Endometrium (tissue), 2 donors: ENCODE results near the gene PSMD8.
"Not testable (repeated sequence)": the region's sequence is repeated elsewhere in the genome, so short reads cannot be mapped to it uniquely, and the experiment has no call there.

Source experiments
- FAIRE-seq: peaks from 2 replicates; lab custom pipeline; 2012; peaks lifted over from hg19 to GRCh38; lab: Jason Lieb, UNC
- donor health status: control.
- donor health status: control.

Gene PSMD8

DNA sequence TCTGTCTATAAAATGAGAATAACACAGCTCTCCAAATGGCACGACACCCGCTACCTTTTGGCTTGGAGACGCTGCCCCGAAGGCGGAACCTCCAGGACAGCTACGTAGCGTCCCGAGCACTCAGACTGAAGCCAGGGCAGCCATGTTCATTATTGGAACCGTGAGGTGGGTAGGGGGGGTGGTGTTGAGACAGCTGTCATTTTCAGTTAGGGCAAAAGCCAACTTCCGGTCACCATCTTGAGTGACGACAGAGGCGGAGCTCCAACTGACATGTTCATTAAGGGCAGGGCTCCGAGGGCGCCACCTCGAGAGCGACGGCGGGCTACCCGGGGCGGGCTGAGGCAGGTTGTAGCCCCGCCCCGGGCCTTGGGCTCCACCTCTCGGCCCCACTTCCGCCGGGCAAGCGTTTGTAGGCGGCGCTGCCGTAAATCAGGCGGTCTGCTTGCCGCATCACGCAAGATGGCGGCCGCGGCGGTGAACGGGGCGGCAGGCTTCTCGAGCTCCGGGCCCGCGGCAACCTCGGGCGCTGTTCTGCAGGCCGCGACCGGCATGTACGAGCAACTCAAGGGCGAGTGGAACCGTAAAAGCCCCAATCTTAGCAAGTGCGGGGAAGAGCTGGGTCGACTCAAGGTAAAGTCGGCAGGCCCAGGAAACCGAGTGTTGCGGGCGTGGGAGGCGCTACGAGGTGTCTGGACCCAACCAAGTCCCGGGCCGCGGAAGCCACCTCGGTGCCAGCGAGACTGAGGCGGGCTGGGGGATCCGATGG lies at the start of gene PSMD8:
Gene PSMD8, plus strand, starts transcription at position 240 of the 766 bp plus-strand sequence. Its CDS starts 31 bp downstream, at position 271.
- FAIRE-seq, result peak; percentile 97

DNA sequence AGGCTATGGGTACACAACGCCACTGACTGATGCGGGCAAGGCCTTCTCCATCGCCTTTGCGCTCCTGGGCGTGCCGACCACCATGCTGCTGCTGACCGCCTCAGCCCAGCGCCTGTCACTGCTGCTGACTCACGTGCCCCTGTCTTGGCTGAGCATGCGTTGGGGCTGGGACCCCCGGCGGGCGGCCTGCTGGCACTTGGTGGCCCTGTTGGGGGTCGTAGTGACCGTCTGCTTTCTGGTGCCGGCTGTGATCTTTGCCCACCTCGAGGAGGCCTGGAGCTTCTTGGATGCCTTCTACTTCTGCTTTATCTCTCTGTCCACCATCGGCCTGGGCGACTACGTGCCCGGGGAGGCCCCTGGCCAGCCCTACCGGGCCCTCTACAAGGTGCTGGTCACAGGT lies 47.8 kb upstream of the PSMD8 start:
- FAIRE-seq, result no peak

GRCh38 chr19:38329651-38330050 lies 44.7 kb upstream of the PSMD8 start:
- FAIRE-seq, result no peak

GRCh38 chr19:38331728-38332127 lies 42.6 kb upstream of the PSMD8 start:
- FAIRE-seq, result no peak

- no peak for FAIRE-seq
These were observed 41.1 kb upstream of the PSMD8 start for GRCh38 chr19:38333245-38333644.

- FAIRE-seq, result peak; percentile 89
These were observed 38.3 kb upstream of the PSMD8 start for GRCh38 chr19:38335949-38336637.

- no peak for FAIRE-seq
These were observed 37.6 kb upstream of the PSMD8 start for GRCh38 chr19:38336638-38337359.

DNA sequence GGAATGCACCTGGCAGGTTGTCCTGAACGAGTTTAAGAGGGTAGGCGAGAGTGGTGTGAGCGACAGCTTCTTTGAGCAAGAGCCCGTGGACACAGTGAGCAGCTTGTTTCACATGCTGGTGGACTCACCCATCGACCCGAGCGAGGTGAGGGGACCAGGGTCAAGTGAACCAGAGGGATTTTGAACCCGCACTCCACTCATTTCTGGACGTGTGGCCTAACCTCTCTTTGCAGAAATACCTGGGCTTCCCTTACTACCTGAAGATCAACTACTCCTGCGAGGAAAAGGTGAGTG lies 37.1 kb upstream of the PSMD8 start:
- FAIRE-seq, result no peak

- not testable (repeated sequence) for FAIRE-seq
These were observed 35.4 kb upstream of the PSMD8 start for GRCh38 chr19:38339011-38339410.

- FAIRE-seq, result no peak
These were observed 33.4 kb upstream of the PSMD8 start for GRCh38 chr19:38340927-38341326.

DNA sequence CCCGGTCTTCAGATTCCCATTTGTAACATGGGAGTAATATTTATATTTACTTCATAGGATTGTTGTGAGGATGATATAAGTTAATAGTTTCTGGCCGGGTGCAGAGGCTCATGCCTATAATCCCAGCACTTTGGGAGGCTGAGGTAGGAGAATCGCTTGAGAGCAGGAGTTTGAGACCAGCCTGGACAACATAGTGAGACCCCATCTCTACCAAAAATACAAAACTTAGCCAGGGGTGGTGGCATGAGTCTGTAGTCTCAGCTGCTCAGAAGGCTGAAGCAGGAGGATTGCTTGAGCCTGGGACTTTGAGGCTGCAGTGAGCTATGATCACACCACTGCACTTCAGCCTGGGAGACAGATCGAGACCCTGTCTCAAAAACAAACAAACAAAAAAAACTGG lies 27.5 kb upstream of the PSMD8 start:
- no peak for FAIRE-seq

DNA sequence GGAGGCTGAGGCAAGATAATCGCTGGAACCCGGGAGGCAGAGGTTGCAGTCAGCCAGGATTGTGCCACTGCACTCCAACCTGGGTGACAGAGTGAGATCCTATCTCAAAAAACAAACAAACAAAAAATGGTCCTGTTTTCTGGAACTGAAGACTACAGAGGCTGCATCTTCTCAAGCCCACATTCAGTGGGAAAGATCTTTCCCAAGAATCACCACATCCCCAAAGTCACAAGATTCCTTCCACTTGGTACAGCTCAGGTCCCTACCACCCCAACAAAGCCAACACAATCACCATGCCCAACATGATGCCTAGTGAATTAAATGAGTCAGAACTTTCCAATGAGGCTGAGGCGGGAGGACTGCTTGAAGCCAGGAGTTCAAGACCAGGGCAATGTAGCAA lies 23.5 kb upstream of the PSMD8 start:
- FAIRE-seq, result no peak

GRCh38 chr19:38351865-38352395 lies 22.4 kb upstream of the PSMD8 start:
- no peak for FAIRE-seq

DNA sequence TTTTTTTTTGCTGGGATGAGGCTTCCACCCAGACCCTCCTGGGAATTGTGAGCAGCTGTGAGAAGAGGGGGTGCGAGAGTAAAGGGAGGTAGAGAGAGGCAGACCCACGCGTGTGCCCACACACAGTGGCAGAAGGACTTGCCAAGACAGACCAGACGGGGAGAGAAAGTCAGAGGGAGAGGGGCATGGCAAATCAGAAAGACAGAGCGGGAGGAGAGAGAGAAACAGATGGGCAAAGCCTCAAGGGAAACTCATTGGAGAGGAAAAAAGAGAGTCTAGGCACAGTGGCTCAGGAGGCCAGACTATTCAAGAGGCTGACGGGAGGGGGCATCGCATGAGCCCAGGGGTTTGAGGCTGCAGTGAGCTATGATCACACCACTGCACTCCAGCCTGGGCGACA lies 21.8 kb upstream of the PSMD8 start:
- FAIRE-seq, result no peak

- no peak for FAIRE-seq
These were observed 18.3 kb upstream of the PSMD8 start for GRCh38 chr19:38355728-38356725.

GRCh38 chr19:38358071-38358470 lies 16.3 kb upstream of the PSMD8 start:
- FAIRE-seq, result no peak

DNA sequence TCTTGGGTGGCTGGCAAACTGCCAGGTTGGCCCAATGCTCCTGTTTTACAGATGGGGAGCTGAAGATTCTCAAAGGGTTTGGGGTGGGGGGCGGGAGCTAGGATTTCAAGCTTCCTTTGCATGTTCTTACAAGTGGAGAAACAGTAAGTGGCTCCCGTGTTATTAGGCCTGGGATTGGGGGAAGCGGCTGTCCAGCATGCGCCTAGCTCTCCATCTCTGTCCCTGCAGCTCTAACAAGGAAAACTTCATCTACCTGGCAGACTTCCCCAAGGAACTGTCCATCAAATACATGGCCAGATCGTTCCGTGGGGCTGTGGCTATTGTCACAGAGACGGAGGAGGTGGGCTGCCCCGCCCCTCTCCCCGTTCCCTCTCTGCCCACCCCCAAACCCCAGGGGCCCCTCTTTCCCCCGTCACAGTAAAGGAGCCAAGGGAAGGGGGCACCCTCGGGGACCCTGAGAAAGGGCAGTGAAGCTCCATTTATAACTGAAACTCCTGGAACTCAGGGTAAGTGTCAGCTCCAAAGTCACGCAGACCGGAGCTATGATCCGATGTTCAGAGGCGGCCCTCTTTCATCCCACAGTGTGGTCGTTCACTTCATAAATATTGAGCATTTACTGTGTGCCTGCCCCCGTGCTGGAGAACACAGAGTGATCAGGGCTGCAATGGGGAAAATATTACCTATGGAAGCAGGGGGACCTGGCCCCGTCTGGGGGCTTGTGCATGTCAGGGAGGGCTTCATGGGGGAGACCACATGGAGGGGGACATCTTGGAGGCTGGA lies 14.9 kb upstream of the PSMD8 start:
- no peak for FAIRE-seq

DNA sequence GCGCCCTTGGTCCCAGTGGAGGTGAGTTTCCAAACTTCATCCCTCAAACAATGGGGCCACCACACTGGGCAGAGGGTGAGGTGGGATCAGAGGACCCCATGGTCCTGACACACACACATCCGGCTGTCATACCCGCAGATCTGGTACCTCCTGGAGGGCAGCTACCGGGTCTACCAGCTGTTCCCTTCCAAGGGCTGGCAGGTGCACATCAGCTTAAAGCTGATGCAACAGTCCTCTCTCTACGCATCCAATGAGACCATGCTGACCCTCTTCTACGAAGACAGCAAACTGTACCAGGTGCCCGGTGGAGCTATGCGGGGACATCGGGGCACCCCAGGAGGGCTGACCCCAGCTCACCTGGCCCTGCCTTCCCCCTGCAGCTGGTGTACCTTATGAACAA lies 14.0 kb upstream of the PSMD8 start:
- no peak for FAIRE-seq

DNA sequence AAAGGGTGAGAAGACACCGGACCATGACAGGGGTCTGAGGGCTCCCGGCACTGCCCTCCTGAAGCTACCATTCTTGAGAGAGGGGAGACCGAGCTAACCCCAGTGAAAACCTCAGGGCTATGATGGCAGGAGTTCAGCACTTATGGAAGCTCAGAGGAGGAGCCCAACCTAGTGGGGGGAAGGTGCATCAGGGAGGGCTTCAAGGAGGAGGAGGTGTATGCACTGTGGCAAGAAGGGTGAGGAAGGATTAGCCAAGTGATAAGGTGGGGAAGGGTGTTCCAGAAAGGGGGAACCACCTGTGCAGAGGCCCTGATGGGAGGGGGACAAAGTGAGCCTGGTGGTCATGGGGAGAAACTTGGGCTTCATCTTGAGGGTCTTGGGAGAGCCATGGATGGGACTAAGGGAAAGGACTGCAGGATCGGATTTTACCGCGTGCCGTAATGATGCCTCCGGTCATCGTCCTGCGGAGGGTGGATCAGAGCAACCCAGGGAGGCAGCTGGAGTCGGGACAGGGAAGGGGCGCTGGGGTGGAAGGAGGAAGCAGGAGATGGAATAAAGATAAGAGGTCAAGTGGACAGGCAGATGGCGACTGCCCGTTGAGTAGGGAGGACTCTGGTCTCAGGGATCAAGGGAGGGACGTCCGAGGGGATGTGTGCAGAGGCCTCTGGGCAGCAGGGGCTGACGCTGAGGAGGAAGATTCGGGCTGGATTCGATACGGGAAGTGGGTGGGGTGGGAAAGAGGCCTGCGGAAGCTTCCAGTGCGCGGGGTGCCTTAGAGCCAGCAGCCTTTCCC lies 13.3 kb upstream of the PSMD8 start:
- FAIRE-seq, result no peak

GRCh38 chr19:38361633-38362075 lies 12.7 kb upstream of the PSMD8 start:
- no peak for FAIRE-seq
